WI38 (cell line): Measurements from ENCODE around the gene MAN1A1.

Experiments
- H3K4me3 ChIP-seq: 2 replicates; pipeline ENCODE4 v1.5.1; 2011; ENCODE audit warnings: low read depth, mild to moderate bottlenecking, control low read depth, low read length
- CTCF ChIP-seq: IDR thresholded peaks from 2 replicates; pipeline ENCODE4 v1.5.1; 2012; ENCODE audit warnings: low read depth, mild to moderate bottlenecking, control low read depth, low read length

The MAN1A1 gene

GRCh38 chr6:119339941-119340456, 9.6 kb downstream of the MAN1A1 start:
- TF ChIP-seq CTCF = no peak
- H3K4me3 ChIP-seq = no peak overlapping the region

GRCh38 chr6:119337762-119338161, 11.8 kb downstream of the MAN1A1 start:
- no peak for TF ChIP-seq CTCF
- H3K4me3 ChIP-seq = no peak overlapping the region

GRCh38 chr6:119337252-119337651, 12.3 kb downstream of the MAN1A1 start:
- no peak overlapping the region for H3K4me3 ChIP-seq
- no peak for TF ChIP-seq CTCF

GRCh38 chr6:119334535-119335264, 14.9 kb downstream of the MAN1A1 start:
- TF ChIP-seq CTCF = no peak
- no peak overlapping the region for H3K4me3 ChIP-seq

GRCh38 chr6:119333707-119334295, 15.8 kb downstream of the MAN1A1 start:
- no peak for TF ChIP-seq CTCF
- H3K4me3 ChIP-seq = no peak overlapping the region

GRCh38 chr6:119333063-119333609, 16.4 kb downstream of the MAN1A1 start:
- H3K4me3 ChIP-seq = no peak overlapping the region
- no peak for TF ChIP-seq CTCF
